22Rv1 (cell line): ENCODE results near the gene BRDT.

Source experiments
- ZFX ChIP-seq: fragments of 450-650 bp; IDR thresholded peaks from 2 replicates; pipeline ENCODE4 v1.6.1; 2017; ENCODE audit warnings: antibody characterized with exemption, borderline replicate concordance
- TF ChIP-seq, protein P1 (sequence below): fragments of 450-650 bp; IDR thresholded peaks from 2 replicates; pipeline ENCODE4 v1.5.1; 2017; ENCODE audit warnings: mild to moderate bottlenecking

DNA sequence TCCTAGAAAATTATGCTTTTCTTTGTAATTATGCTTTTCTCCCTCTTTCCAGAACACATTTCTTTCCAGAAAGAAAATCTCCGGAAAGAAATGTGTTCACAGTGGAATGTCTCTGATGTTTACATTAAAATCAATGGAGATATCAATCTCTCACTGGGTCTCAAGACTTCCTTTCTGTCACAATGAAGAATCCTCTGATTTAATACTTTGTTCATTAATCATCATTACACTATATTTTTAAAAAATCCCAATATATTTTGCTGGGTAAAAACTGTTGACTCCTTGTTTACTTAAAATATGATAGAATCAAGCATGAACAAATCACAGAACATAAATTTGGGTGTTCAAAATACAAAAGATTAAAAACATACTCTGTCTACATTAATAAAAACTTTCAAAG is 36.9 kb upstream of the BRDT start:
- TF ChIP-seq, protein P1, sequence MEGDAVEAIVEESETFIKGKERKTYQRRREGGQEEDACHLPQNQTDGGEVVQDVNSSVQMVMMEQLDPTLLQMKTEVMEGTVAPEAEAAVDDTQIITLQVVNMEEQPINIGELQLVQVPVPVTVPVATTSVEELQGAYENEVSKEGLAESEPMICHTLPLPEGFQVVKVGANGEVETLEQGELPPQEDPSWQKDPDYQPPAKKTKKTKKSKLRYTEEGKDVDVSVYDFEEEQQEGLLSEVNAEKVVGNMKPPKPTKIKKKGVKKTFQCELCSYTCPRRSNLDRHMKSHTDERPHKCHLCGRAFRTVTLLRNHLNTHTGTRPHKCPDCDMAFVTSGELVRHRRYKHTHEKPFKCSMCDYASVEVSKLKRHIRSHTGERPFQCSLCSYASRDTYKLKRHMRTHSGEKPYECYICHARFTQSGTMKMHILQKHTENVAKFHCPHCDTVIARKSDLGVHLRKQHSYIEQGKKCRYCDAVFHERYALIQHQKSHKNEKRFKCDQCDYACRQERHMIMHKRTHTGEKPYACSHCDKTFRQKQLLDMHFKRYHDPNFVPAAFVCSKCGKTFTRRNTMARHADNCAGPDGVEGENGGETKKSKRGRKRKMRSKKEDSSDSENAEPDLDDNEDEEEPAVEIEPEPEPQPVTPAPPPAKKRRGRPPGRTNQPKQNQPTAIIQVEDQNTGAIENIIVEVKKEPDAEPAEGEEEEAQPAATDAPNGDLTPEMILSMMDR, result no peak
- TF ChIP-seq ZFX, result no peak
